ENCODE results near the gene GALNT12.

GALNT12 gene

GRCh38 chr9:98801561-98801960, 5.9 kb upstream of the GALNT12 start:
- DNase-seq (ENCODE audit: insufficient read length, low spot score) (no peak), FAIRE-seq (no peak)

- FAIRE-seq (no peak), DNase-seq (ENCODE audit: insufficient read length, low spot score) (no peak)
These were observed 5.5 kb upstream of the GALNT12 start for GRCh38 chr9:98801969-98802371.

- no peak for FAIRE-seq
- no peak for DNase-seq (ENCODE audit: insufficient read length, low spot score)
These were observed 3.4 kb upstream of the GALNT12 start for GRCh38 chr9:98804083-98804482.

- no peak for FAIRE-seq
- DNase-seq (ENCODE audit: insufficient read length, low spot score) = no peak
These were observed 1.8 kb upstream of the GALNT12 start for GRCh38 chr9:98805506-98806272.

GRCh38 chr9:98806394-98807035, 955 bp upstream of the GALNT12 start:
- no peak for DNase-seq (ENCODE audit: insufficient read length, low spot score)

GRCh38 chr9:98807814-98808195, 335 bp downstream of the GALNT12 start:
- DNase-seq (ENCODE audit: insufficient read length, low spot score) (no peak), FAIRE-seq (no peak)

More at GRCh38 chr9:98806394-98807035, 955 bp upstream of the GALNT12 start:
- FAIRE-seq = no peak

- DNase-seq (ENCODE audit: insufficient read length, low spot score) (no peak), FAIRE-seq (no peak)
These were observed 943 bp downstream of the GALNT12 start for GRCh38 chr9:98808411-98808815.

- DNase-seq (ENCODE audit: insufficient read length, low spot score) (no peak), FAIRE-seq (no peak)
These were observed 1.4 kb downstream of the GALNT12 start for GRCh38 chr9:98808875-98809274.

GRCh38 chr9:98809311-98810101, 2.0 kb downstream of the GALNT12 start:
- no peak for FAIRE-seq

GRCh38 chr9:98810102-98810842, 2.8 kb downstream of the GALNT12 start:
- no peak for FAIRE-seq

More at GRCh38 chr9:98809311-98810101, 2.0 kb downstream of the GALNT12 start:
- DNase-seq (ENCODE audit: insufficient read length, low spot score) = no peak

GRCh38 chr9:98811051-98811650, 3.7 kb downstream of the GALNT12 start:
- FAIRE-seq (no peak), DNase-seq (ENCODE audit: insufficient read length, low spot score) (no peak)

More at GRCh38 chr9:98810102-98810842, 2.8 kb downstream of the GALNT12 start:
- DNase-seq (ENCODE audit: insufficient read length, low spot score) = no peak

- no peak for FAIRE-seq
- DNase-seq (ENCODE audit: insufficient read length, low spot score) = no peak
These were observed 8.0 kb downstream of the GALNT12 start for GRCh38 chr9:98815391-98815951.

- FAIRE-seq (no peak), DNase-seq (ENCODE audit: insufficient read length, low spot score) (no peak)
These were observed 11.3 kb downstream of the GALNT12 start for GRCh38 chr9:98818764-98819163.

- FAIRE-seq = no peak
These were observed 11.8 kb downstream of the GALNT12 start for GRCh38 chr9:98819231-98819630.

GRCh38 chr9:98821831-98822230, 14.4 kb downstream of the GALNT12 start:
- DNase-seq (ENCODE audit: insufficient read length, low spot score) (no peak), FAIRE-seq (no peak)

More at GRCh38 chr9:98819231-98819630, 11.8 kb downstream of the GALNT12 start:
- DNase-seq (ENCODE audit: insufficient read length, low spot score) = no peak

- DNase-seq (ENCODE audit: insufficient read length, low spot score) (no peak), FAIRE-seq (no peak)
These were observed 15.2 kb downstream of the GALNT12 start for GRCh38 chr9:98822661-98823060.

- FAIRE-seq (no peak), DNase-seq (ENCODE audit: insufficient read length, low spot score) (no peak)
These were observed 16.3 kb downstream of the GALNT12 start for GRCh38 chr9:98823666-98824334.

- no peak for DNase-seq (ENCODE audit: insufficient read length, low spot score)
- FAIRE-seq = no peak
These were observed 17.9 kb downstream of the GALNT12 start for GRCh38 chr9:98825414-98825813.

GRCh38 chr9:98826716-98827115, 19.2 kb downstream of the GALNT12 start:
- DNase-seq (ENCODE audit: insufficient read length, low spot score) = no peak

More at GRCh38 chr9:98826716-98827115, 19.2 kb downstream of the GALNT12 start:
- no peak for FAIRE-seq
